ENCODE data around the gene ZNF521. TPM values are rescaled to one million over a fixed set of nuclear protein-coding genes. Genes with fewer than 3 reads are reported as not detected.

Gene ZNF521
- total RNA-seq, 1 donor from 2014 or later: 41.6 TPM

- DNase-seq (ENCODE audit: low spot score in 2 of 2): no peak
- no peaks in the 10 kb centered on the region for H3K9me3 ChIP-seq
- peaks cover 0 to 21% of the 10 kb centered on the region in 2 donors for H3K4me1 ChIP-seq
- H3K4me3 ChIP-seq: peak overlapping the region in 1 of 2 donors; percentile 43
- TF ChIP-seq, protein P1, sequence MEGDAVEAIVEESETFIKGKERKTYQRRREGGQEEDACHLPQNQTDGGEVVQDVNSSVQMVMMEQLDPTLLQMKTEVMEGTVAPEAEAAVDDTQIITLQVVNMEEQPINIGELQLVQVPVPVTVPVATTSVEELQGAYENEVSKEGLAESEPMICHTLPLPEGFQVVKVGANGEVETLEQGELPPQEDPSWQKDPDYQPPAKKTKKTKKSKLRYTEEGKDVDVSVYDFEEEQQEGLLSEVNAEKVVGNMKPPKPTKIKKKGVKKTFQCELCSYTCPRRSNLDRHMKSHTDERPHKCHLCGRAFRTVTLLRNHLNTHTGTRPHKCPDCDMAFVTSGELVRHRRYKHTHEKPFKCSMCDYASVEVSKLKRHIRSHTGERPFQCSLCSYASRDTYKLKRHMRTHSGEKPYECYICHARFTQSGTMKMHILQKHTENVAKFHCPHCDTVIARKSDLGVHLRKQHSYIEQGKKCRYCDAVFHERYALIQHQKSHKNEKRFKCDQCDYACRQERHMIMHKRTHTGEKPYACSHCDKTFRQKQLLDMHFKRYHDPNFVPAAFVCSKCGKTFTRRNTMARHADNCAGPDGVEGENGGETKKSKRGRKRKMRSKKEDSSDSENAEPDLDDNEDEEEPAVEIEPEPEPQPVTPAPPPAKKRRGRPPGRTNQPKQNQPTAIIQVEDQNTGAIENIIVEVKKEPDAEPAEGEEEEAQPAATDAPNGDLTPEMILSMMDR (IDR thresholded peaks at IDR 0.05): no peak
- H3K27me3 ChIP-seq: no peaks in the 10 kb centered on the region
- peak overlapping the region; percentile 68 to 80 for H3K27ac ChIP-seq
- H3K36me3 ChIP-seq: no peaks in the 10 kb centered on the region
- intact Hi-C loops (cut with DNase I): loop anchor here (2.0 to 10.0 kb wide), 5 partner anchors 119 to 1423 kb away; partner anchors contain the start of gene TAF4B
These were observed 120.7 kb downstream of the ZNF521 start for GRCh38 chr18:25231327-25231691.

DNA sequence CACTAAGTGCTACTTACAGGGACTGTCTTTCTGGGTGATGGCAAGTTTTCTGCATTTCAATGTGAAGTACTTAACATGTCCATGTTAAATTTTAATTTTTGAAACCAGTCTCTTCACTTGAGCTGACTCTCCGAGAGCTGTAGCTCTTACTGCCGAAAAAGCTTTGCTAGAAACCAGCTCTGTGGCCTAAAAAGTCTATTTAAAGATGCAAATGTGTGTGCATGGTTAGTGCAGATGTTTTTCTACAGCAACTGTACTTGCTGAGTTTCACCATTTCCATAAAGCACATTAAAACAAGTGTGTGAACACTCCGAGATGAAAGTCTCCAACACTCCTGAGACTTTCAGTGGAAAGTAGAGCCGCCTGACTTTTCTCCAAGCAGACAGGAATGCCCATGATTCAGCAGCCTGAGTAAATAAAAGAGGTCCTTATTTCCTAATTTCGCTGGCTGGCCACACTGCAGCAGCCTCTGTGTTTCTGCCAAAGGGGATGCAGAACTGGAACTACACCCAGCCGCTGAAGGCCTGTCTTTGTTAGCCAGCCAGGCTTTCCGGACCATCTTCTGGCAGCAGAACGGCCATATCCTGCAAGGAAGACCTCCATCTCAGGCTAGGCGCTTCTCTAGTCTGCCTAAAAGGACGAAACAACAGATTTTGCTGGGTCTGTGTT is 121.2 kb downstream of the ZNF521 start:
- peak; percentile 17 to 91 for DNase-seq (ENCODE audit: low spot score in 2 of 2)
- Histone ChIP-seq H3K9me3 (no peaks in the 10 kb centered on the region), H3K36me3 (no peaks in the 10 kb centered on the region), H3K27me3 (no peaks in the 10 kb centered on the region), H3K4me3 (peak overlapping the region in 1 of 2 donors; percentile 43), H3K27ac (peak overlapping the region; percentile 68 to 80), H3K4me1 (peaks cover 0 to 21% of the 10 kb centered on the region in 2 donors)
- intact Hi-C loops (cut with DNase I): loop anchor here (2.0 to 10.0 kb wide), 5 partner anchors 120 to 1424 kb away; partner anchors contain the start of gene TAF4B
- TF ChIP-seq, protein P1 (IDR thresholded peaks at IDR 0.05): no peak

DNA sequence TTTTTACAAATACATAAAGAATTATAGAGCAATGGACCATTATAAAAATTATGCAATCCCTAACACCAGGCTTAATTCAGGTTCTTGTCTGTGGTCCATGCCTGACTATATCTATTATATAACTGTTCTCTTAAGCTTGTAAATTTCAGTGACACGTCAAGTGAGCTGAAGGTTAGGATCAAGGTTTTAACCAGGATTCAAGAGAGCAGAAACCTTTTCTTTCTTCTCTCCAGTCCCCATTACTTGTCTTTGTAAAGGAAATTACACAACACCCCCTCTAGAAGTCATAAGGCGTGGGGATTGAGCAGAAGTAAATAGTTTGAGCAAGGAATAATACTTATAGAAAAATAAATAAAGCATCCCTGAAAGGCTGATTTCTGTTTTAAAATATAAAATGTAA is 122.0 kb downstream of the ZNF521 start:
- Histone ChIP-seq H3K36me3 (no peaks in the 10 kb centered on the region), H3K27ac (peak overlapping the region; percentile 68 to 80), H3K4me1 (peaks cover 0 to 21% of the 10 kb centered on the region in 2 donors), H3K27me3 (no peaks in the 10 kb centered on the region), H3K9me3 (no peaks in the 10 kb centered on the region), H3K4me3 (no peak overlapping the region)
- no peak for DNase-seq (ENCODE audit: low spot score in 2 of 2)
- intact Hi-C loops (cut with DNase I): loop anchor here (2.0 to 10.0 kb wide), 5 partner anchors 121 to 1425 kb away; partner anchors contain the start of gene TAF4B
- TF ChIP-seq, protein P1 (IDR thresholded peaks at IDR 0.05): no peak

DNA sequence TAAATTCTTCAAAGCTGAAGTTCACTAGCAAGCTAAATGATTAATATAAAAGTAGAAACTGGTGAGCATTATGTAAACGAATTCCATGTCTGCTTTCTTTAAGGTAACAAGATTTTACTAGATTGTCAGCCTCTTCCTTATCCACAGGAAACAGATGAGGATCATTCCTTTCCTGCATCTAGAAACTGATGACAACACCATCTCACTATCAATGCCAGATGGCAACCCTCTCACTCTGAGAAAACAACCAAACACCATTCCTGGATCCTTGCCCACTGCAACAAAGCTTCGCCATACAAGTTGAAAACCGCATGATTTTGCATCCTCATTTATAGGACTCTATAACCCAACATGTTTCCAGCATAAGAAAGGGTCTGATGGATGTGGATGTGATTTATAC is 122.9 kb downstream of the ZNF521 start:
- peaks cover 0 to 21% of the 10 kb centered on the region in 2 donors for H3K4me1 ChIP-seq
- no peaks in the 10 kb centered on the region for H3K36me3 ChIP-seq
- H3K9me3 ChIP-seq: no peaks in the 10 kb centered on the region
- H3K27me3 ChIP-seq: no peaks in the 10 kb centered on the region
- TF ChIP-seq, protein P1 (IDR thresholded peaks at IDR 0.05): no peak
- no peak for DNase-seq (ENCODE audit: low spot score in 2 of 2)
- peak overlapping the region in 1 of 2 donors; percentile 29 for H3K27ac ChIP-seq
- intact Hi-C loops (cut with DNase I): no loop called here
- H3K4me3 ChIP-seq: no peak overlapping the region

DNA sequence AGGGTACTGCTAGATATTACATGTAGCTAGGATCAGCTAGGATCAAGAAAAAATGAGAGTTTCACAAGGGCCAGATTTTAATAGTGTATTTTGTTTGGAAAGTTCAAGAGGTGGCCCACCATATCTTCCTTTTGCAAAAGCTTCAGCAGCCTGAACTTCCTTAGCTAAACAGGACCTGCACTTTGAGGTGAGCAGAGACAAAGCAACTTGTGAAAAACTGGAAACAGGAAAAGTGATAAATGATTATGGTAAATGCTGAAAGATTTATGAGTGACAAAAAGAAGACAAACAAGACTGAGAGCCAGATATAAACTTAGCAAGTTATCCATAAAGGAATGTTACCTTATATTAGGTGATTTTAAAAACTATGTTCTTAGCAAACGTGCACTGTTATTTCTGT is 123.6 kb downstream of the ZNF521 start:
- Histone ChIP-seq H3K9me3 (no peaks in the 10 kb centered on the region), H3K4me1 (peaks cover 0 to 21% of the 10 kb centered on the region in 2 donors), H3K4me3 (no peak overlapping the region), H3K27me3 (no peaks in the 10 kb centered on the region), H3K27ac (peak overlapping the region in 1 of 2 donors; percentile 29), H3K36me3 (no peaks in the 10 kb centered on the region)
- no peak for DNase-seq (ENCODE audit: low spot score in 2 of 2)
- TF ChIP-seq, protein P1 (IDR thresholded peaks at IDR 0.05): no peak
- intact Hi-C loops (cut with DNase I): no loop called here
